C4-2B (cell line): Measurements from ENCODE around the gene TEDC2.
"Not testable (repeated sequence)": the region's sequence is repeated elsewhere in the genome, so short reads cannot be mapped to it uniquely, and the experiment has no call there.

Experiments used
- H3K27ac ChIP-seq: fragments of 450-650 bp; 2 replicates; pipeline ENCODE4 v1.5.1; 2017
- CTCF ChIP-seq: fragments of 450-650 bp; conservative IDR thresholded peaks from 2 replicates; pipeline ENCODE4 v1.5.1; 2017; ENCODE audit warnings: mild to moderate bottlenecking
- ZFX ChIP-seq: fragments of 450-650 bp; IDR thresholded peaks from 2 replicates; pipeline ENCODE4 v1.6.1; 2017

The TEDC2 gene

GRCh38 chr16:2429771-2430663 is 29.9 kb upstream of the TEDC2 start:
- H3K27ac ChIP-seq: peak overlapping the region; percentile 94
- TF ChIP-seq ZFX (no peak), CTCF (peak; percentile 38)

GRCh38 chr16:2432286-2432685 is 27.6 kb upstream of the TEDC2 start:
- H3K27ac ChIP-seq: no peak overlapping the region
- TF ChIP-seq ZFX: no peak
- TF ChIP-seq CTCF: no peak; the same call in 1 of the 2 replicates

- no peak overlapping the region for H3K27ac ChIP-seq
- no peak for TF ChIP-seq CTCF
- no peak for TF ChIP-seq ZFX
Measured at GRCh38 chr16:2432801-2433505, 27.0 kb upstream of the TEDC2 start.

GRCh38 chr16:2435236-2435635 is 24.7 kb upstream of the TEDC2 start:
- not testable (repeated sequence) for H3K27ac ChIP-seq

GRCh38 chr16:2436110-2436509 is 23.8 kb upstream of the TEDC2 start:
- no peak overlapping the region for H3K27ac ChIP-seq
- TF ChIP-seq CTCF: no peak

GRCh38 chr16:2437032-2437790 is 22.7 kb upstream of the TEDC2 start:
- TF ChIP-seq ZFX: no peak
- no peak for TF ChIP-seq CTCF
- H3K27ac ChIP-seq: no peak overlapping the region

GRCh38 chr16:2438121-2438520 is 21.8 kb upstream of the TEDC2 start:
- H3K27ac ChIP-seq: no peak overlapping the region
- TF ChIP-seq ZFX: no peak
- no peak for TF ChIP-seq CTCF
